Stomach smooth muscle (tissue), 2 donors: ENCODE data around the gene AKT2.

Experiments
- H3K27ac ChIP-seq: one replicate; pipeline ENCODE4 v1.7.0; 2013; ENCODE audit warnings: mild to moderate bottlenecking, low read length, inconsistent platforms
- H3K27me3 ChIP-seq, 2 donors: one replicate each; pipeline ENCODE4 v1.7.0; 2013; ENCODE audit warnings: low read length in 2 of 2; ENCODE audit not compliant: insufficient read depth in 2 of 2, control insufficient read depth in 1 of 2
- H3K36me3 ChIP-seq, 2 donors: one replicate each; pipeline ENCODE4 v1.7.0; 2013; ENCODE audit warnings: low read length in 2 of 2; ENCODE audit not compliant: control insufficient read depth in 2 of 2, insufficient read depth in 2 of 2
- H3K4me1 ChIP-seq: one replicate; pipeline ENCODE4 v1.7.0; 2013; ENCODE audit warnings: low read length; ENCODE audit not compliant: control insufficient read depth, insufficient read depth
- H3K4me3 ChIP-seq, 2 donors: one replicate each; pipeline ENCODE4 v1.7.0; 2013; ENCODE audit warnings: low read length in 2 of 2
- H3K9ac ChIP-seq, 2 donors: one replicate each; pipeline ENCODE4 v1.7.0; 2013; ENCODE audit warnings: low read length in 2 of 2, mild to moderate bottlenecking in 1 of 2
- H3K9me3 ChIP-seq, 2 donors: one replicate each; pipeline ENCODE4 v1.7.0; 2013; ENCODE audit warnings: low read length in 2 of 2; ENCODE audit not compliant: control insufficient read depth in 2 of 2
- donor health status: healthy.
- donor health status: Pancreatic carcinoma.

The AKT2 gene

GRCh38 chr19:40265055-40265762, 19.9 kb downstream of the AKT2 start:
- no peaks in the 10 kb centered on the region for H3K27me3 ChIP-seq
- H3K4me1 ChIP-seq = peaks cover 21% of the 10 kb centered on the region
- H3K27ac ChIP-seq = no peak overlapping the region
- H3K9ac ChIP-seq = no peak overlapping the region
- no peaks in the 10 kb centered on the region for H3K9me3 ChIP-seq
- no peak overlapping the region for H3K4me3 ChIP-seq
- peaks cover 12 to 29% of the 10 kb centered on the region in 2 donors for H3K36me3 ChIP-seq

DNA sequence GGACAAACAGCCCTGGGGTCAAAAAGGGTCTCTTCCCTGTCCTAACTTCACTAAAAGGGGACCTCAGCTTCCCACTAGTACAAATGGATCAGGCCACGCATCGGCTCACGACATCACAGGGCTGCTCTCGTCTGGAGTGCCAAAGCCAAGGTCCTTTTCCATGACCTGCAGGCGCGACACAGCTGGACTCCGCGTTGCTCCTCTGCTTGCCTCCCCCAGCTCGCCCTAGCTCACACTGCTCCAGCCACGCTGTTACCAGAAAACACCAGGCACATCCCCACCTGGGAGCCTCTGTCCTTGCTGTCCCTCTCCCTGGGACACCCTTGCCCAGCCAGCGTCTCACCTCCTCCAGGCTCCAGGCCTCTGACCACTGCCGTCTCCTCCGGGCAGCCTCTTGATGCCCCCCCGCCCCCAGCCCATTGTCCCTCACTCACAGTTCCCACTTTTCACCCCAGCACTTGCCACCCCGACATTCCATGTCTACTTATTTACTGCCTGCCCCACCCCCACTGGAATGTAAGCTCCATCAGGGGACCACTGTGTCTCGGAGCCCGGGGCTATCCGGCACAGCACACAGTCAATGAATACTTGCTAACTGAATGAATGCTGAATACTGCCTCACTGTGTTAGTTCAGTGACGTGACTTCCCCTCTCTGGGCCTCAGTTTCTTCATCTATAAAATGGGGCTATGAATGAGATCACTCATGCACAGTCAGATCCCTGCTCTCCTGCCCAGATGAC, 20.7 kb downstream of the AKT2 start:
- H3K27ac ChIP-seq = no peak overlapping the region
- H3K27me3 ChIP-seq = no peaks in the 10 kb centered on the region
- H3K36me3 ChIP-seq = peaks cover 12 to 28% of the 10 kb centered on the region in 2 donors
- no peak overlapping the region for H3K4me3 ChIP-seq
- H3K9ac ChIP-seq = no peak overlapping the region
- no peaks in the 10 kb centered on the region for H3K9me3 ChIP-seq
- peaks cover 21% of the 10 kb centered on the region for H3K4me1 ChIP-seq

DNA sequence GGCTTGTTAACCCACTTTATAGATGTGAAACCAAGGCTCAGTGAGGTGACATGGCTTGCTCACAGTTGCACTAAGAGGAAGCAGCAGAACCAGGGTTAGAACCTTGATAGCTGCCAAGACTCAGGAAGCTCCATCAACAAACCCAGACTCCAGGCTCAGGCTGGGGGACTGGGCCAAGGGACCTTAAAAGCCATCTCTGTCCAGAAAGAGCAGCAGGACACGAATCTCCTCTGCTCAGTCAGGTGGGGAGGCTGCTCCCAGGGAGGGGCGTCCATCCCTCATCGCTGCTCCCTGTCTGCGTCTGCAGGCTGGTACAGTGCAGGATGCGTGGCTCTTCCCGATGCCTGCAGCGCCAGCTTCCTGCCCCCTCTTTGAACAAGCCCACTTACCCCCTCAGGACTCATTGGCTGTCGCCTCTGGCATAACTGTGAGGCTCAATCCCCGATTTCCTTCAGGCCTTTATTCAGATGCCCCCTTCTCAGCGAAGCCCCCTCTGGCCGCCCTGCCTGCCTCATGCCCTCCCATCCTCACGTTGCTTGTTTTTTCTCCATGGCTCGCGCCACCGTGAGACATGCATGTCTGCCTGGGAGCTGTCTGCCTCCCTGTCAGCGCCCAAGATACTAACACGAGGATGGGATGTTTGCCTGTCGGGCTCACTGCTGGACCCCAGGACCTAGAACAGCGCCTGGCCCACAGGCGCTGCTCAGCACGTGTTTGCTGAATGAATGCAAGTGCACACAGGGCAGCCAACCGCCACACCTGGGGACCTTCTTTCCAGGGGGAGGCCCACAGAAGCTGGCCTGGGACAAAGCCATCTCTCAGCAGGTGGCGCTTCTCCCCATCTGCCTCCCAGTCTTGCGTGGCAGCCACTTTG, 21.5 kb downstream of the AKT2 start:
- peaks cover 21% of the 10 kb centered on the region for H3K4me1 ChIP-seq
- no peaks in the 10 kb centered on the region for H3K9me3 ChIP-seq
- no peak overlapping the region for H3K9ac ChIP-seq
- no peak overlapping the region for H3K27ac ChIP-seq
- H3K4me3 ChIP-seq = no peak overlapping the region
- H3K27me3 ChIP-seq = no peaks in the 10 kb centered on the region
- peaks cover 12 to 28% of the 10 kb centered on the region in 2 donors for H3K36me3 ChIP-seq

- Histone ChIP-seq H3K4me3 (no peak overlapping the region), H3K27me3 (no peaks in the 10 kb centered on the region), H3K27ac (no peak overlapping the region), H3K36me3 (peaks cover 12 to 26% of the 10 kb centered on the region in 2 donors), H3K4me1 (peaks cover 17% of the 10 kb centered on the region), H3K9ac (no peak overlapping the region), H3K9me3 (no peaks in the 10 kb centered on the region)
Measured at GRCh38 chr19:40262422-40262821, 22.7 kb downstream of the AKT2 start.

DNA sequence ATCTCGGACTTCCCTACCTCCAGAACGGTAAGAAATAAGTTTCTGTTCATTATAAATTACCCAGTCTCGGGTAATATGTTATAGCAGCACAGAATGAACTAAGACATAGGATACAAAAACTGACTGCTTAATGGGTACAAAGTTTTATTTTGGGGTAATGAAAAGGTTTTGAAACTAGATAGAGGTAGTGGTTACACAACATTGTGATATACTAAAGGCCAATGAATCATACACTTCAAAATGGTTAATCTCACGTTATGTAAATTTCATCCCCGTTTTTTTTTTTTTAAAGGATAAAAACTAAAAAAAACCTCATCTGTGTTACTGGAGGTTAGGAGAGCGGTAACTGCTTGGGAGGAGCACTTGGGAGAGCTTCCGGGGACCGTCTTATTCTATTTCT, 23.5 kb downstream of the AKT2 start:
- Histone ChIP-seq H3K27me3 (no peaks in the 10 kb centered on the region), H3K9me3 (no peaks in the 10 kb centered on the region), H3K36me3 (peaks cover 12 to 27% of the 10 kb centered on the region in 2 donors), H3K9ac (no peak overlapping the region), H3K27ac (no peak overlapping the region), H3K4me3 (no peak overlapping the region), H3K4me1 (peaks cover 12% of the 10 kb centered on the region)

GRCh38 chr19:40257096-40257517, 28.0 kb downstream of the AKT2 start:
- Histone ChIP-seq H3K27me3 (no peaks in the 10 kb centered on the region), H3K27ac (no peak overlapping the region), H3K9ac (no peak overlapping the region), H3K36me3 (peaks cover 16 to 36% of the 10 kb centered on the region in 2 donors), H3K4me1 (peaks cover 3% of the 10 kb centered on the region), H3K4me3 (no peak overlapping the region), H3K9me3 (no peaks in the 10 kb centered on the region)

- Histone ChIP-seq H3K9me3 (no peaks in the 10 kb centered on the region), H3K9ac (no peak overlapping the region), H3K36me3 (peaks cover 16 to 34% of the 10 kb centered on the region in 2 donors), H3K27ac (no peak overlapping the region), H3K27me3 (no peaks in the 10 kb centered on the region), H3K4me3 (no peak overlapping the region), H3K4me1 (peaks cover 3% of the 10 kb centered on the region)
Measured at GRCh38 chr19:40256512-40256911, 28.6 kb downstream of the AKT2 start.

GRCh38 chr19:40255619-40256166, 29.5 kb downstream of the AKT2 start:
- peaks cover 3% of the 10 kb centered on the region for H3K4me1 ChIP-seq
- no peaks in the 10 kb centered on the region for H3K9me3 ChIP-seq
- no peak overlapping the region for H3K9ac ChIP-seq
- H3K27ac ChIP-seq = no peak overlapping the region
- H3K27me3 ChIP-seq = no peaks in the 10 kb centered on the region
- peaks cover 16 to 34% of the 10 kb centered on the region in 2 donors for H3K36me3 ChIP-seq
- H3K4me3 ChIP-seq = no peak overlapping the region

DNA sequence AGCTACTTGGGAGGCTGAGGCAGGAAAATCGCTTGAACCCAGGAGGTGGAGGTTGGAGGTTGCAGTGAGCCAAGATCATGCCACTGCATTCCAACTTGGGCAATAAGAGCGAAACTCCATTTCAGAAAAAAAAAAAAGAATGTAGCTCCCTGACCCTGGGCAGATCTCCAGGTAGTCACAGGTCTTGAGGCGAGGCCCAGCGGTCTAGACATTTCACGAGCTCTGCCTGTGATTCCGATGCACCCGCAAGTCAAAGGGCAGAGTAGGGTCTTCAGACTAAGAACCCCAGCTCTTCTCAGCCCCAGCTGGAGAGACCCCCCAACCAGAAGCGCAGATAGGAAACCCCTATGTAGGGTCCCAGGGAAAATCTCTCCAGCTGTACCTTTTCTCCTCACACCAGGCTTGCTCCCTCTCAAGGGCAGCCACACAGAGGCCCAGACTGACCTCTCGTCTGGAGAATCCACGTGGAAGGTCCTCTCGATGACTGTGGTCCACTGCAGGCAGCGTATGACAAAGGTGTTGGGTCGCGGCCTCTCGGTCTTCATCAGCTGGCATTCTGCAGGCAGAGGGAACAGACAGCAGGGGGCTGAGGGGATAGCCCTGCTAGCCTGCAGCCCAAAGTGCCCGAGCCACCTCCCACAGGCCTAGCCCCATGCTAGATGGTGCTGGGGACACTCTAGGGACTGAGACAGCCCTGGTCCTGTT, 30.3 kb downstream of the AKT2 start:
- Histone ChIP-seq H3K27ac (no peak overlapping the region), H3K9me3 (no peaks in the 10 kb centered on the region), H3K4me1 (peaks cover 3% of the 10 kb centered on the region), H3K9ac (no peak overlapping the region), H3K36me3 (peaks cover 16 to 35% of the 10 kb centered on the region in 2 donors), H3K27me3 (no peaks in the 10 kb centered on the region), H3K4me3 (no peak overlapping the region)

- H3K9me3 ChIP-seq = no peaks in the 10 kb centered on the region
- H3K27me3 ChIP-seq = no peaks in the 10 kb centered on the region
- no peak overlapping the region for H3K27ac ChIP-seq
- no peak overlapping the region for H3K9ac ChIP-seq
- H3K4me1 ChIP-seq = peaks cover 3% of the 10 kb centered on the region
- H3K4me3 ChIP-seq = no peak overlapping the region
- H3K36me3 ChIP-seq = peaks cover 16 to 37% of the 10 kb centered on the region in 2 donors
Measured at GRCh38 chr19:40253611-40254092, 31.5 kb downstream of the AKT2 start.
